H9 (cell line): ENCODE data around the gene RAP1GAP. TPM values are rescaled to one million over a fixed set of nuclear protein-coding genes. Genes with fewer than 3 reads are reported as not detected.

Experiments
- DNase-seq: peaks from one replicate; pipeline ENCODE4 v3.0.0-alpha.2; 2017
- H2AFZ ChIP-seq: one replicate; pipeline ENCODE4 v1.6.1; 2013; ENCODE audit warnings: mild to moderate bottlenecking, low read length, control low read depth, moderate library complexity
- H2AK5ac ChIP-seq: 2 replicates; pipeline ENCODE4 v1.6.1; 2013; ENCODE audit warnings: low read length, control low read depth, mixed read lengths; ENCODE audit not compliant: insufficient read length
- H2BK120ac ChIP-seq: one replicate; pipeline ENCODE4 v1.6.1; 2013; ENCODE audit warnings: low read depth, mild to moderate bottlenecking, low read length, control low read depth, inconsistent platforms; ENCODE audit not compliant: poor library complexity, severe bottlenecking
- H2BK12ac ChIP-seq: 2 replicates; pipeline ENCODE4 v1.6.1; 2013; ENCODE audit warnings: low read length, control low read depth, mixed read lengths, low read depth; ENCODE audit not compliant: insufficient read length
- H2BK15ac ChIP-seq: 2 replicates; pipeline ENCODE4 v1.6.1; 2013; ENCODE audit warnings: low read depth, low read length, control low read depth
- H2BK20ac ChIP-seq: one replicate; pipeline ENCODE4 v1.6.1; 2013; ENCODE audit warnings: low read depth, mild to moderate bottlenecking, low read length, control low read depth, inconsistent platforms; ENCODE audit not compliant: poor library complexity, severe bottlenecking
- H2BK5ac ChIP-seq: 2 replicates; pipeline ENCODE4 v1.6.1; 2013; ENCODE audit warnings: low read length, control low read depth, mixed read lengths; ENCODE audit not compliant: insufficient read length
- H3K14ac ChIP-seq: 2 replicates; pipeline ENCODE4 v1.6.1; 2013; ENCODE audit warnings: low read length, control low read depth; ENCODE audit not compliant: insufficient read depth
- H3K18ac ChIP-seq: 2 replicates; pipeline ENCODE4 v1.6.1; 2013; ENCODE audit warnings: low read depth, mild to moderate bottlenecking, mixed read lengths, low read length, control low read depth; ENCODE audit not compliant: insufficient read length
- H3K23ac ChIP-seq: 2 replicates; pipeline ENCODE4 v1.6.1; 2013; ENCODE audit warnings: low read length, control low read depth, mixed read lengths, low read depth; ENCODE audit not compliant: insufficient read length
- H3K23me2 ChIP-seq: 2 replicates; pipeline ENCODE4 v1.6.1; 2013; ENCODE audit warnings: low read depth, mild to moderate bottlenecking, mixed read lengths, low read length, control low read depth; ENCODE audit not compliant: insufficient read length, poor library complexity, severe bottlenecking
- H3K27ac ChIP-seq: 2 replicates; pipeline ENCODE4 v1.5.1; 2013; ENCODE audit warnings: low read length, control low read depth, mixed read lengths, low read depth; ENCODE audit not compliant: insufficient read length
- H3K27me3 ChIP-seq: 2 replicates; pipeline ENCODE4 v1.6.1; 2013; ENCODE audit warnings: low read length, control low read depth, inconsistent platforms; ENCODE audit not compliant: insufficient read depth
- H3K4ac ChIP-seq: 2 replicates; pipeline ENCODE4 v1.6.1; 2013; ENCODE audit warnings: low read depth, mild to moderate bottlenecking, control low read depth, inconsistent platforms, low read length, moderate library complexity
- H3K4me1 ChIP-seq: 2 replicates; pipeline ENCODE4 v1.6.1; 2013; ENCODE audit warnings: low read length, control low read depth, inconsistent platforms; ENCODE audit not compliant: insufficient read depth
- H3K4me2 ChIP-seq: 2 replicates; pipeline ENCODE4 v1.6.1; 2013; ENCODE audit warnings: low read length, control low read depth, mixed read lengths; ENCODE audit not compliant: insufficient read length, insufficient read depth
- H3K56ac ChIP-seq: 2 replicates; pipeline ENCODE4 v1.6.1; 2013; ENCODE audit warnings: low read depth, mild to moderate bottlenecking, mixed read lengths, low read length, control low read depth; ENCODE audit not compliant: insufficient read length
- H3K79me1 ChIP-seq: 2 replicates; pipeline ENCODE4 v1.6.1; 2013; ENCODE audit warnings: low read depth, mild to moderate bottlenecking, moderate library complexity, low read length, control low read depth, inconsistent platforms; ENCODE audit not compliant: insufficient read depth, poor library complexity, severe bottlenecking
- H3K79me2 ChIP-seq: 2 replicates; pipeline ENCODE4 v1.6.1; 2013; ENCODE audit warnings: low read length, control low read depth, inconsistent platforms; ENCODE audit not compliant: insufficient read depth
- H3K9ac ChIP-seq: 2 replicates; pipeline ENCODE4 v1.6.1; 2013; ENCODE audit warnings: low read length, control low read depth, mixed read lengths; ENCODE audit not compliant: insufficient read length; ENCODE audit errors: extremely low read depth
- H3K9me3 ChIP-seq: one replicate; pipeline ENCODE4 v1.6.1; 2013; ENCODE audit warnings: low read depth, low read length, inconsistent platforms; ENCODE audit not compliant: control insufficient read depth
- H3T11ph ChIP-seq: one replicate; pipeline ENCODE4 v1.6.1; 2013; ENCODE audit warnings: mild to moderate bottlenecking, low read length, control low read depth, inconsistent platforms
- H4K20me1 ChIP-seq: one replicate; pipeline ENCODE4 v1.6.1; 2013; ENCODE audit not compliant: control insufficient read depth, insufficient read length, insufficient read depth
- H4K5ac ChIP-seq: 2 replicates; pipeline ENCODE4 v1.6.1; 2013; ENCODE audit warnings: low read depth, mild to moderate bottlenecking, mixed read lengths, low read length, control low read depth; ENCODE audit not compliant: insufficient read length
- H4K8ac ChIP-seq: replicated peaks from 2 replicates; pipeline ENCODE4 v1.6.1; 2013; ENCODE audit warnings: low read length, control low read depth, mixed read lengths, low read depth; ENCODE audit not compliant: insufficient read length
- H4K91ac ChIP-seq: 2 replicates; pipeline ENCODE4 v1.6.1; 2013; ENCODE audit warnings: low read depth, mild to moderate bottlenecking, moderate library complexity, mixed read lengths, low read length, control low read depth; ENCODE audit not compliant: insufficient read length
- H3K27ac Mint-ChIP-seq, 3 experiments: 2 replicates in 2 of 3; 3 replicates in 1 of 3; pipeline ENCODE4 v1.8.0; 2020 to 2021; ENCODE audit warnings: mixed read lengths in 3 of 3, mild to moderate bottlenecking in 1 of 3, moderate library complexity in 1 of 3
- H3K27me3 Mint-ChIP-seq: 2 replicates; pipeline ENCODE4 v1.8.0; 2021; ENCODE audit warnings: low read depth, mild to moderate bottlenecking, moderate library complexity, mixed read lengths
- H3K36me3 Mint-ChIP-seq, 3 experiments: 2 replicates in 2 of 3; 3 replicates in 1 of 3; pipeline ENCODE4 v1.8.0; 2020 to 2021; ENCODE audit warnings: low read depth in 3 of 3, mixed read lengths in 3 of 3; ENCODE audit not compliant: insufficient read depth in 1 of 3
- H3K4me1 Mint-ChIP-seq, 2 experiments: 2 replicates each; pipeline ENCODE4 v1.8.0; 2020; ENCODE audit warnings: mixed read lengths in 2 of 2
- H3K4me3 Mint-ChIP-seq, 2 experiments: 2 replicates in 1 of 2; 3 replicates in 1 of 2; pipeline ENCODE4 v1.8.0; 2020 to 2021; ENCODE audit warnings: mild to moderate bottlenecking in 2 of 2, mixed read lengths in 2 of 2, moderate library complexity in 1 of 2
- H3K9me3 Mint-ChIP-seq, 2 experiments: 2 replicates in 1 of 2; 3 replicates in 1 of 2; pipeline ENCODE4 v1.8.0; 2020; ENCODE audit warnings: mild to moderate bottlenecking in 2 of 2, mixed read lengths in 2 of 2, moderate library complexity in 1 of 2
- WGBS: extraction: QIAGEN DNeasy Blood & Tissue Kit; methylation state at CpG from one replicate; pipeline ENCODE4 v1.1.7; 2013; ENCODE audit warnings: missing lambda C conversion rate, low lambda C conversion rate, mixed read lengths; ENCODE audit not compliant: insufficient read length; ENCODE audit errors: extremely low coverage; 5-methylcytosine and 5-hydroxymethylcytosine counted together
- total RNA-seq: library from RNA; stranded (reverse); gene quantifications from 2 replicates; pipeline ENCODE4 v1.2.1, GENCODE V29; 2021
- TF ChIP-seq, protein P1 (sequence below): fragments of 200-600 bp; sonication (generic); conservative IDR thresholded peaks from 3 replicates; pipeline ENCODE4 v1.8.0; 2021; ENCODE audit warnings: antibody characterized with exemption, mild to moderate bottlenecking

The RAP1GAP gene
- total RNA-seq, 1 experiment from 2014 or later, result 7.9 TPM

DNA sequence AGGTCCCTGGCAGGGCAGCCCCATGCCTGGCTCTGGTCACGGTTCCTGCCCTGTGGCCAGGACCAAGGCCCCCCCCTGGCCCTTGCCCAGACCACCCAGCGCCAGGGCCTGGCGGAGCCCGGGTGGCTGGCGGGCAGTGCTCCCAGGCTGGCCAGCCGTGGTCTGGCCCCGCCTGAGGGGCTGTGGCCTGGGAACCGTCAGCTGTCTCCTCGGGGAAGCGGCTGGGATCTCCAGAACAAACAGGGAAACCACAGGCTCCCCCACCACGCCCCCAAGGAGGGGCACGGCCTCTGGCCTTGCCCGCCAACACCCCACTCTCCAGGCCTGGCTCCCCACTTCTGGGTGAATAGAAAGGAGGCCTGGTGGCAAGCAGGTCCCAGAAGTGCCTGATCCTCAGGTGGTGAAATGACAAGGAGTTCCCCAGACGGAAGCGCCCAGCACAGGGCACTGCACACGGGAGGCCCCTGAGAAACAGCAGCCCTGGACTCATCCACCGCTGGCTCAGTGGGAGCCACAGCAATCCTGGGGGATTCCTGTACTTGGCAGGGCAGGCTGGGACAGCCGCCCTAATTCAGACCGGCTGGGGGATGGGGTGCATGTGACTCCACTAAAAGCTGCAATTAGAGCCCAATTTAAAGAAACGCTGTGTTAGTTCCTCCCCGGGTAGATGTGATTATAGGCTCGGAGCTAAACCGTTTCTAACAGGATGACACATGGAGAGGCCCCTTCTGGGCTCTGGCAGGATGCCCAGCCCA is 78.9 kb downstream of the RAP1GAP start:
- Histone ChIP-seq H2BK120ac (no peak overlapping the region), H4K8ac (no peak overlapping the region), H3K23ac (no peak overlapping the region), H3K79me1 (no peaks in the 10 kb centered on the region), H4K91ac (no peak overlapping the region), H3K9me3 (no peaks in the 10 kb centered on the region), H4K5ac (no peak overlapping the region), H3K79me2 (no peaks in the 10 kb centered on the region), H3K27me3 (no peaks in the 10 kb centered on the region), H3K4ac (no peak overlapping the region), H2BK5ac (no peak overlapping the region), H2AK5ac (no peak overlapping the region), H3K18ac (no peak overlapping the region), H2AFZ (no peak overlapping the region), H3K27ac (no peak overlapping the region), H3K56ac (no peak overlapping the region), H2BK15ac (no peak overlapping the region), H3T11ph (no peak overlapping the region), H3K4me2 (no peak overlapping the region), H3K4me1 (no peaks in the 10 kb centered on the region), H4K20me1 (no peaks in the 10 kb centered on the region), H3K23me2 (no peaks in the 10 kb centered on the region), H3K9ac (no peak overlapping the region), H2BK20ac (no peak overlapping the region), H3K14ac (no peak overlapping the region), H2BK12ac (no peak overlapping the region)
- TF ChIP-seq, protein P1, sequence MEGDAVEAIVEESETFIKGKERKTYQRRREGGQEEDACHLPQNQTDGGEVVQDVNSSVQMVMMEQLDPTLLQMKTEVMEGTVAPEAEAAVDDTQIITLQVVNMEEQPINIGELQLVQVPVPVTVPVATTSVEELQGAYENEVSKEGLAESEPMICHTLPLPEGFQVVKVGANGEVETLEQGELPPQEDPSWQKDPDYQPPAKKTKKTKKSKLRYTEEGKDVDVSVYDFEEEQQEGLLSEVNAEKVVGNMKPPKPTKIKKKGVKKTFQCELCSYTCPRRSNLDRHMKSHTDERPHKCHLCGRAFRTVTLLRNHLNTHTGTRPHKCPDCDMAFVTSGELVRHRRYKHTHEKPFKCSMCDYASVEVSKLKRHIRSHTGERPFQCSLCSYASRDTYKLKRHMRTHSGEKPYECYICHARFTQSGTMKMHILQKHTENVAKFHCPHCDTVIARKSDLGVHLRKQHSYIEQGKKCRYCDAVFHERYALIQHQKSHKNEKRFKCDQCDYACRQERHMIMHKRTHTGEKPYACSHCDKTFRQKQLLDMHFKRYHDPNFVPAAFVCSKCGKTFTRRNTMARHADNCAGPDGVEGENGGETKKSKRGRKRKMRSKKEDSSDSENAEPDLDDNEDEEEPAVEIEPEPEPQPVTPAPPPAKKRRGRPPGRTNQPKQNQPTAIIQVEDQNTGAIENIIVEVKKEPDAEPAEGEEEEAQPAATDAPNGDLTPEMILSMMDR, result no peak
- Mint-ChIP-seq H3K4me3 (no peak overlapping the region; a peak in 1 of 5 replicates), H3K27ac (no peak overlapping the region; a peak in 1 of 7 replicates), H3K4me1 (peaks cover 32 to 45% of the 10 kb centered on the region in 2 experiments), H3K9me3 (no peaks in the 10 kb centered on the region), H3K27me3 (peaks cover 23% of the 10 kb centered on the region), H3K36me3 (no peaks in the 10 kb centered on the region)
- no peak for DNase-seq
- no CpG with 5 or more reads among the region's 23 CpGs for WGBS
